Vagina (tissue), 2 donors: Measurements from ENCODE around the gene RITA1.

ENCODE experiments used
- POLR2A ChIP-seq, 2 donors: fragments of 450-650 bp; IDR thresholded peaks; one replicate each; pipeline ENCODE4 v1.6.1; 2017; ENCODE audit warnings: antibody characterized with exemption in 2 of 2, mild to moderate bottlenecking in 2 of 2, moderate library complexity in 2 of 2
- TF ChIP-seq, protein P1 (sequence below), 3 experiments: fragments of 450-650 bp in 2 of 3; fragments of 200-600 bp in 1 of 3; sonication (generic) in 1 of 3; IDR thresholded peaks; one replicate each; pipeline ENCODE4 v1.5.1; 2017 to 2019; ENCODE audit warnings: antibody characterized with exemption in 3 of 3, mild to moderate bottlenecking in 2 of 3, moderate library complexity in 2 of 3

DNA sequence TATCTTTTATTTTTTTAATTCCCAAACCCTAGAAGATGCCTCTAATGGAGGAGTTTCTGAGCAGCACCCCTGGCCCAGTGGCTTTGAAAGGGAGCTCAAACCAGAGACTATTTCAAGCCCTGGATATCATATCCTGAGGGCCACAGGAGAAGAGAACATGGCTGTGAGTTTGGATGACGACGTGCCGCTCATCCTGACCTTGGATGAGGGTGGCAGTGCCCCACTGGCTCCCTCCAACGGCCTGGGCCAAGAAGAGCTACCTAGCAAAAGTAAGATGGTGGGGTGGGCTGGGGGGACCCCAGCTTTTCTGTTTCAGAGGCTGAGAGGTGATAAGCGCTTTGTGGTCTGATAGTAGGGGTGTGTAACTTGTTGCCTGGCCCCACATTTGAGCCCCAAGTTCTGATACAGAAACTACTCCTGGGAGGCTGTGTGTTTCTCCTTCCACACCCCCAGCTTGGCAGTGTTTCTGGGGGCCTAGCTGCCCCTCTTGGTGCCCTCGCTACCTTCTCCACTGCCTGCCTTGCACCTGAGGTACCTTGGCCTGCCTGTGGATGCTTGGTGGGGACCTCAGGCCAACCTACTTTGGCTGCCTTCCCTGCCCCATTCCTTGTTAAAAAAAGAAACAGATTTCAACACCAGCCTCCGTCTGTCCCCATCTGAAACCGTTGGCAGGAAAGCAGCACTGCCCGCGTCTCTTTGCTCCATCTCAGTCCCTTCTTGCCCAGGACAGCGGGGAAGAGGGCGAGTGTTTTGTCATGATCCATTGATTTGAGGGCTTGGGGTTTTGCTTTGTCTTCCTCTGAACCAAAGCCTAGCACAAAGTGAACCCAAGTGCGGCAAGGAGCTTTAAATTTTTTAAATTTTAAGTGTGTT, 41.4 kb downstream of the RITA1 start:
- no peak for TF ChIP-seq POLR2A (IDR thresholded peaks at IDR 0.05)
- TF ChIP-seq, protein P1, sequence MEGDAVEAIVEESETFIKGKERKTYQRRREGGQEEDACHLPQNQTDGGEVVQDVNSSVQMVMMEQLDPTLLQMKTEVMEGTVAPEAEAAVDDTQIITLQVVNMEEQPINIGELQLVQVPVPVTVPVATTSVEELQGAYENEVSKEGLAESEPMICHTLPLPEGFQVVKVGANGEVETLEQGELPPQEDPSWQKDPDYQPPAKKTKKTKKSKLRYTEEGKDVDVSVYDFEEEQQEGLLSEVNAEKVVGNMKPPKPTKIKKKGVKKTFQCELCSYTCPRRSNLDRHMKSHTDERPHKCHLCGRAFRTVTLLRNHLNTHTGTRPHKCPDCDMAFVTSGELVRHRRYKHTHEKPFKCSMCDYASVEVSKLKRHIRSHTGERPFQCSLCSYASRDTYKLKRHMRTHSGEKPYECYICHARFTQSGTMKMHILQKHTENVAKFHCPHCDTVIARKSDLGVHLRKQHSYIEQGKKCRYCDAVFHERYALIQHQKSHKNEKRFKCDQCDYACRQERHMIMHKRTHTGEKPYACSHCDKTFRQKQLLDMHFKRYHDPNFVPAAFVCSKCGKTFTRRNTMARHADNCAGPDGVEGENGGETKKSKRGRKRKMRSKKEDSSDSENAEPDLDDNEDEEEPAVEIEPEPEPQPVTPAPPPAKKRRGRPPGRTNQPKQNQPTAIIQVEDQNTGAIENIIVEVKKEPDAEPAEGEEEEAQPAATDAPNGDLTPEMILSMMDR (IDR thresholded peaks at IDR 0.05): no peak
